ENCODE data around the gene DUSP2.

Gene DUSP2

DNA sequence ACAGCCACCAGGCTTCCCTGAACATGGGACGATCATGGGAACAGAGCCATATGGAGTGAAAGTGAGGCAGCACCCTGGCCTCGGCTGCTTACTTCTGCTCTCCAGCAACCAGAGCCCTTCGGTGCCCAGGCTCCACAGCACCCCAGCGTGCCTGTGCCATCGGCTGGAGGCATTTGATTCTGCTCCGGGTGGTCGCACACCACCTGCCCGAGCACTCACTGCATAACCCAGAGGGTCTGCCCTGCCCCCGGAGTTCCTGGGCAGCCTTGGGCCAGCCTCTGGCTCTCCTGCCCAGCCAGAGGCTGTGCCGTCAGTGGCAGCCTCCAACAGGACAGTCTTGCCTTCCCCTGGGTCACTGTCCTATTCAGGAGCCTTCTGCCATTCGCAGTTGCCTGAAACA is 10.8 kb downstream of the DUSP2 start:
- TF ChIP-seq, protein P1, sequence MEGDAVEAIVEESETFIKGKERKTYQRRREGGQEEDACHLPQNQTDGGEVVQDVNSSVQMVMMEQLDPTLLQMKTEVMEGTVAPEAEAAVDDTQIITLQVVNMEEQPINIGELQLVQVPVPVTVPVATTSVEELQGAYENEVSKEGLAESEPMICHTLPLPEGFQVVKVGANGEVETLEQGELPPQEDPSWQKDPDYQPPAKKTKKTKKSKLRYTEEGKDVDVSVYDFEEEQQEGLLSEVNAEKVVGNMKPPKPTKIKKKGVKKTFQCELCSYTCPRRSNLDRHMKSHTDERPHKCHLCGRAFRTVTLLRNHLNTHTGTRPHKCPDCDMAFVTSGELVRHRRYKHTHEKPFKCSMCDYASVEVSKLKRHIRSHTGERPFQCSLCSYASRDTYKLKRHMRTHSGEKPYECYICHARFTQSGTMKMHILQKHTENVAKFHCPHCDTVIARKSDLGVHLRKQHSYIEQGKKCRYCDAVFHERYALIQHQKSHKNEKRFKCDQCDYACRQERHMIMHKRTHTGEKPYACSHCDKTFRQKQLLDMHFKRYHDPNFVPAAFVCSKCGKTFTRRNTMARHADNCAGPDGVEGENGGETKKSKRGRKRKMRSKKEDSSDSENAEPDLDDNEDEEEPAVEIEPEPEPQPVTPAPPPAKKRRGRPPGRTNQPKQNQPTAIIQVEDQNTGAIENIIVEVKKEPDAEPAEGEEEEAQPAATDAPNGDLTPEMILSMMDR (IDR thresholded peaks at IDR 0.05): no peak
- Histone ChIP-seq H3K27ac (no peak overlapping the region), H3K4me1 (no peaks in the 10 kb centered on the region), H3K9me3 (no peaks in the 10 kb centered on the region), H3K4me3 (no peak overlapping the region), H3K36me3 (no peaks in the 10 kb centered on the region), H3K27me3 (peaks cover 0 to 56% of the 10 kb centered on the region in 2 donors)
- no peak for DNase-seq
- intact Hi-C loops (cut with DNase I; ENCODE audit: low total_unique reads): no loop called here

DNA sequence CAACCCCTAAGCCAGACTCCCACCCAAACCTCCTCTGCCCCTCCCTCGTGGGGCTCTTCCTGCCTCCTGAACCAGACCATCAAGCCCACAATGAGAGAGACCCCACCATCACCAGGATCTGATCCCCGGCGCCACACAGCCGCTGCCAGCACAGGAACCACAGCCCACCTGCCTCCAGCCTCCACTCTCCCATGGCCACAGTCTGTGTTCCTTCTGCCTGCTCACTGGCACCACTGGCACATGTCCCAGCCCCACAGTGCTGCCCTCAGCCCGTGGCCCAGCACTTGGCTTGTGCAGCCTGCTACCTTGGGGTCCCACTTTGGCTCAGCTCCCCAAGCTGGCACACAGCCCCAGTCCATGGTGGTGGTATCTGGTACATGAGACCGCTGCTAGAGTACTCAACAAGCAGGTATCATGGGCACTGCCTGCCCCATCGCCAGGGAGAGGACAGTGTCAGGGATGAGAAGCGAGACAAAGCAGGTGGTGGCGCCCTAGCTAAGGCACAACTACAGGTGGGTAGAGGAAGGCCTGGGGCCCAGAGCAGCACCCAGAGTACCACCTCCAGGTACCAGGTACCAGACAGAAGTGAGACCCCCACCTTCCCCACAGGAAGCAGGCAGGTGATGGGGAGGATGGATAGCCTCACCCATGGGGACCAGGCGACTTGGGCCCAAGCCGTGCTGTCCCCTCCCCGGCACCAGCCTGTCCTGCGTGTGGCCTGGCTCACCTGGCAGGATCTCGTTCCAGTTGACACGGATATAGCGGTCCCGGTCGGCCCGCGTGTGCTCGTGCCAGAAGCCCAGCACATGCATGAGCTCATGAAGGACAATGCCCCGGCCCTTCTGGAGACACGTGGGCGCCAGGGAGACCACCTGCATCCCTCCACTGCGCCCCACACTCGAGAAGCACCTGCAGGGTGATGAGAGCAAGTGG is 13.2 kb downstream of the DUSP2 start:
- intact Hi-C loops (cut with DNase I; ENCODE audit: low total_unique reads): no loop called here
- Histone ChIP-seq H3K27me3 (peaks cover 0 to 38% of the 10 kb centered on the region in 2 donors), H3K9me3 (no peaks in the 10 kb centered on the region), H3K4me3 (no peak overlapping the region), H3K27ac (no peak overlapping the region), H3K4me1 (no peaks in the 10 kb centered on the region), H3K36me3 (no peaks in the 10 kb centered on the region)
- no peak for DNase-seq
- TF ChIP-seq, protein P1 (IDR thresholded peaks at IDR 0.05): no peak

DNA sequence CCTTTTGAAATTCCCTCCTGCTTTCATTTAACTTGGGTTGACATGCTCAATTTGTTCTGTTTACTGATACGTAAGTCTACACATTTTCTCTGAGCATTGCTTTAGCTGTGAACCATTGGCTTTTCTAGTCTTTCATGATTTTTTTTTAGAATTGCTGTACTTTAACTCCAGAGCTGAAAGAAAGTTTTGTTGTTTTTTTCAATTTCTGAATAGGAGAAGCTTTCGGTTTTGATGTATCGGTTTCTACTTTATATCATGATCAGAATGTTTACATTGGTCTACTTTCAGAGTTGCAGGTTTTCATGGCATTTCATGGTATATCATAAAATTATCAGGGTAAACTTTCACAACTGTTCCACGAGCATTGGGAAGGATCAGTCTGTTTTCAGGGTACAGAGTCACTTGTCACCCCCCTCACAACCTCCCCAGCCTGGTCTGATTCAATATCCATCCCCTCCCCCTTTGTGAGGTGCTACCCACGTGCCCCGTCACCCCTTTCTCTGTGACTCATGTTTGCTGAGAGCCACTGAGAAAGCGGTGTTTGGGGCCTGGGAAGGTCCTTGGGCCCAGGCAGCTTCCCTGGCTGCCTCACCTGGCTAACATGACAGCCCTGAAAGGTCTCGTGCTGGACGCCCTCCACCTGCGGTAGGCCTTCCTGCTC is 14.0 kb downstream of the DUSP2 start:
- H3K9me3 ChIP-seq: no peaks in the 10 kb centered on the region
- TF ChIP-seq, protein P1 (IDR thresholded peaks at IDR 0.05): no peak
- H3K4me3 ChIP-seq: no peak overlapping the region
- peaks cover 0 to 33% of the 10 kb centered on the region in 2 donors for H3K27me3 ChIP-seq
- no peak for DNase-seq
- H3K36me3 ChIP-seq: no peaks in the 10 kb centered on the region
- intact Hi-C loops (cut with DNase I; ENCODE audit: low total_unique reads): no loop called here
- H3K4me1 ChIP-seq: no peaks in the 10 kb centered on the region
- H3K27ac ChIP-seq: no peak overlapping the region

GRCh38 chr2:96130483-96130882 is 14.8 kb downstream of the DUSP2 start:
- TF ChIP-seq, protein P1 (IDR thresholded peaks at IDR 0.05): no peak
- Histone ChIP-seq H3K4me1 (no peaks in the 10 kb centered on the region), H3K36me3 (no peaks in the 10 kb centered on the region), H3K9me3 (no peaks in the 10 kb centered on the region), H3K4me3 (no peak overlapping the region), H3K27ac (no peak overlapping the region), H3K27me3 (peaks cover 0 to 26% of the 10 kb centered on the region in 2 donors)
- DNase-seq: no peak
- intact Hi-C loops (cut with DNase I; ENCODE audit: low total_unique reads): no loop called here

- Histone ChIP-seq H3K4me1 (no peaks in the 10 kb centered on the region), H3K27ac (no peak overlapping the region), H3K9me3 (no peaks in the 10 kb centered on the region), H3K27me3 (peaks cover 0 to 29% of the 10 kb centered on the region in 2 donors), H3K36me3 (no peaks in the 10 kb centered on the region), H3K4me3 (no peak overlapping the region)
- TF ChIP-seq, protein P1 (IDR thresholded peaks at IDR 0.05): no peak
- intact Hi-C loops (cut with DNase I; ENCODE audit: low total_unique reads): no loop called here
- DNase-seq: no peak
Observed at GRCh38 chr2:96129528-96130120, 15.6 kb downstream of the DUSP2 start.

Measured in tibial artery (tissue), 4 donors.